WTC11 (cell line): Measurements from ENCODE around the gene SMIM13. TPM values are rescaled to one million over a fixed set of nuclear protein-coding genes. Genes with fewer than 3 reads are reported as not detected.
"Not testable (repeated sequence)": the region's sequence is repeated elsewhere in the genome, so short reads cannot be mapped to it uniquely, and the experiment has no call there.

Source experiments
- ATAC-seq: fragments of 200-7000 bp; cut with Tn5 transposase; 2 replicates; pipeline ENCODE4 v1.10.0; 2021; ENCODE audit warnings: mild to moderate bottlenecking, moderate library complexity
- CTCF ChIA-PET: fragments of 300-600 bp; sonication (Branson Sonifier 250); formaldehyde crosslinking; loops from one replicate; lab custom pipeline; 2021; ENCODE audit warnings: antibody characterized with exemption; lab: Charles Lee
- POLR2A ChIA-PET: fragments of 350-600 bp; sonication (Branson Sonifier 250); formaldehyde crosslinking; loops from one replicate; lab custom pipeline; 2021; ENCODE audit warnings: antibody characterized with exemption; lab: Charles Lee
- DNase-seq: peaks from one replicate; pipeline ENCODE4 v3.0.0; 2021; ENCODE audit warnings: low spot score
- H3K27ac Mint-ChIP-seq: 2 replicates; pipeline ENCODE4 v1.8.0; 2021; ENCODE audit warnings: mixed read lengths
- H3K27me3 Mint-ChIP-seq: 2 replicates; pipeline ENCODE4 v1.8.0; 2021; ENCODE audit warnings: low read depth, mild to moderate bottlenecking, moderate library complexity, mixed read lengths
- H3K36me3 Mint-ChIP-seq: 2 replicates; pipeline ENCODE4 v1.8.0; 2021; ENCODE audit warnings: mixed read lengths
- H3K4me1 Mint-ChIP-seq: 2 replicates; pipeline ENCODE4 v1.8.0; 2022; ENCODE audit warnings: mixed read lengths
- H3K4me3 Mint-ChIP-seq: 2 replicates; pipeline ENCODE4 v1.8.0; 2021; ENCODE audit warnings: mild to moderate bottlenecking, moderate library complexity, mixed read lengths
- H3K9me3 Mint-ChIP-seq: 2 replicates; pipeline ENCODE4 v1.8.0; 2021; ENCODE audit warnings: mixed read lengths
- CBFB ChIP-seq: sonication (generic); formaldehyde crosslinking; IDR thresholded peaks from 2 replicates; pipeline ENCODE4 v1.8.1; 2022; ENCODE audit warnings: mild to moderate bottlenecking, low read depth, missing genetic modification reagents
- CREB1 ChIP-seq: sonication (generic); formaldehyde crosslinking; IDR thresholded peaks from 2 replicates; pipeline ENCODE4 v1.8.0; 2023; ENCODE audit warnings: mild to moderate bottlenecking, missing genetic modification reagents
- EMX1 ChIP-seq: fragments of 250-450 bp; sonication (Bioruptor Pico); IDR thresholded peaks from 2 replicates; pipeline ENCODE4 v1.8.0; 2021; ENCODE audit warnings: mild to moderate bottlenecking
- ESRRA ChIP-seq: sonication (generic); formaldehyde crosslinking; IDR thresholded peaks from 2 replicates; pipeline ENCODE4 v1.8.1; 2022; ENCODE audit warnings: mild to moderate bottlenecking, missing genetic modification reagents, borderline replicate concordance
- JAZF1 ChIP-seq: fragments of 250-450 bp; sonication (Bioruptor Pico); IDR thresholded peaks from 2 replicates; pipeline ENCODE4 v1.9.0; 2021; ENCODE audit warnings: moderate library complexity, mild to moderate bottlenecking, inconsistent platforms
- MXD4 ChIP-seq: fragments of 250-450 bp; sonication (Bioruptor Pico); IDR thresholded peaks from 2 replicates; pipeline ENCODE4 v1.8.0; 2021; ENCODE audit warnings: mild to moderate bottlenecking, moderate library complexity, borderline replicate concordance
- MYBL2 ChIP-seq: sonication (generic); formaldehyde crosslinking; IDR thresholded peaks from 2 replicates; pipeline ENCODE4 v1.8.1; 2023; ENCODE audit warnings: mild to moderate bottlenecking, moderate library complexity, missing genetic modification reagents
- NFE2L1 ChIP-seq: sonication (generic); formaldehyde crosslinking; IDR thresholded peaks from 2 replicates; pipeline ENCODE4 v1.8.1; 2023; ENCODE audit warnings: missing genetic modification reagents
- NR1H2 ChIP-seq: sonication (generic); formaldehyde crosslinking; IDR thresholded peaks from 2 replicates; pipeline ENCODE4 v1.9.0; 2021; ENCODE audit warnings: mild to moderate bottlenecking, moderate library complexity, missing genetic modification reagents
- OVOL2 ChIP-seq: fragments of 250-450 bp; sonication (Bioruptor Pico); IDR thresholded peaks from 2 replicates; pipeline ENCODE4 v1.9.0; 2021; ENCODE audit warnings: mild to moderate bottlenecking, borderline replicate concordance
- RORB ChIP-seq: fragments of 250-450 bp; sonication (Bioruptor Pico); IDR thresholded peaks from 2 replicates; pipeline ENCODE4 v1.9.0; 2021; ENCODE audit warnings: mild to moderate bottlenecking
- SMAD3 ChIP-seq: sonication (generic); formaldehyde crosslinking; IDR thresholded peaks from 2 replicates; pipeline ENCODE4 v1.8.0; 2022; ENCODE audit warnings: missing genetic modification reagents, mild to moderate bottlenecking, borderline replicate concordance
- ZBTB21 ChIP-seq: sonication (generic); formaldehyde crosslinking; IDR thresholded peaks from 2 replicates; pipeline ENCODE4 v1.8.1; 2023; ENCODE audit warnings: mild to moderate bottlenecking, missing genetic modification reagents, borderline replicate concordance
- ZNF232 ChIP-seq: sonication (generic); formaldehyde crosslinking; IDR thresholded peaks from 2 replicates; pipeline ENCODE4 v1.8.0; 2022; ENCODE audit warnings: mild to moderate bottlenecking, missing genetic modification reagents
- ZNF671 ChIP-seq: fragments of 250-450 bp; sonication (Bioruptor Pico); IDR thresholded peaks from 2 replicates; pipeline ENCODE4 v1.8.0; 2021; ENCODE audit warnings: mild to moderate bottlenecking
- total RNA-seq: library from RNA; stranded (reverse); gene quantifications from 3 replicates; pipeline ENCODE4 v1.2.3, GENCODE V29; 2021
- TF ChIP-seq, protein P1 (sequence below): sonication (generic); formaldehyde crosslinking; IDR thresholded peaks from 2 replicates; pipeline ENCODE4 v1.8.1; 2023; ENCODE audit warnings: mild to moderate bottlenecking, missing genetic modification reagents, borderline replicate concordance
- TF ChIP-seq, protein P2 (sequence below): sonication (generic); formaldehyde crosslinking; IDR thresholded peaks from 2 replicates; pipeline ENCODE4 v1.8.1; 2023; ENCODE audit warnings: mild to moderate bottlenecking, missing genetic modification reagents
- TF ChIP-seq, protein P3 (sequence below): fragments of 250-450 bp; sonication (Bioruptor Pico); IDR thresholded peaks from 2 replicates; pipeline ENCODE4 v2.1.2; 2022; ENCODE audit warnings: mild to moderate bottlenecking, moderate library complexity

Gene SMIM13
- total RNA-seq, 1 experiment from 2014 or later, result 9.7 TPM

DNA sequence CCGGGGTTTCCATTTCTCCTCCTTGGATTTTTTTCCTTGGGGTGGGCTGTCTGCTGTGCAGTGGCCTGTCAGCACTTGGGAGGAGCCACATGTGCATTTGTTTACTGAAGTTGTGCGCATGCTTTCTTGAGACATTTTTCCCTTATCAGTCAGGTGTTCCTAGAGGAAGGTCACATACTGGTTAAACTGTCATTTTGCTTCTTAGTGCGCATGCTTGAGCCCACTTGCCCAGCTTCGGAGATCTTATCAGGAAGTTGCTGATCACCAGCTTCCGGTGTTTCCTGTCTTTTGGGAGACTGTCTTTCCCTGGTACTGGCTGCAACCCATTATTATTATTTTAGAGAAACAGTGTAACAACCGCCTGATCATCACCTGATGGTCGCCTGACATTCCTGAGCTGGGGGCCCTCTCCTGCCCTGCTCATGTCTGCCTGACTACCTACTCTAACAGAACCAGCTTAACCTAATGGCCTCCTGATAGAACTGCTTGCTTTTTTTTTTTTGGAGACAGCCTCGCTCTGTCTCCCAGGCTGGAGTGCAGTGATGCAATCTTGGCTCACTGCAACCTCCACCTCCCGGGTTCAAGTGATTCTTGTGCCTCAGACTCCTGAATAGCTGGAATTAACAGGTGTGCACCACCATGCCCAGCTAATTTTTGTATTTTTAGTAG lies 18.3 kb downstream of the SMIM13 start (continued):
- TF ChIP-seq, protein P1, sequence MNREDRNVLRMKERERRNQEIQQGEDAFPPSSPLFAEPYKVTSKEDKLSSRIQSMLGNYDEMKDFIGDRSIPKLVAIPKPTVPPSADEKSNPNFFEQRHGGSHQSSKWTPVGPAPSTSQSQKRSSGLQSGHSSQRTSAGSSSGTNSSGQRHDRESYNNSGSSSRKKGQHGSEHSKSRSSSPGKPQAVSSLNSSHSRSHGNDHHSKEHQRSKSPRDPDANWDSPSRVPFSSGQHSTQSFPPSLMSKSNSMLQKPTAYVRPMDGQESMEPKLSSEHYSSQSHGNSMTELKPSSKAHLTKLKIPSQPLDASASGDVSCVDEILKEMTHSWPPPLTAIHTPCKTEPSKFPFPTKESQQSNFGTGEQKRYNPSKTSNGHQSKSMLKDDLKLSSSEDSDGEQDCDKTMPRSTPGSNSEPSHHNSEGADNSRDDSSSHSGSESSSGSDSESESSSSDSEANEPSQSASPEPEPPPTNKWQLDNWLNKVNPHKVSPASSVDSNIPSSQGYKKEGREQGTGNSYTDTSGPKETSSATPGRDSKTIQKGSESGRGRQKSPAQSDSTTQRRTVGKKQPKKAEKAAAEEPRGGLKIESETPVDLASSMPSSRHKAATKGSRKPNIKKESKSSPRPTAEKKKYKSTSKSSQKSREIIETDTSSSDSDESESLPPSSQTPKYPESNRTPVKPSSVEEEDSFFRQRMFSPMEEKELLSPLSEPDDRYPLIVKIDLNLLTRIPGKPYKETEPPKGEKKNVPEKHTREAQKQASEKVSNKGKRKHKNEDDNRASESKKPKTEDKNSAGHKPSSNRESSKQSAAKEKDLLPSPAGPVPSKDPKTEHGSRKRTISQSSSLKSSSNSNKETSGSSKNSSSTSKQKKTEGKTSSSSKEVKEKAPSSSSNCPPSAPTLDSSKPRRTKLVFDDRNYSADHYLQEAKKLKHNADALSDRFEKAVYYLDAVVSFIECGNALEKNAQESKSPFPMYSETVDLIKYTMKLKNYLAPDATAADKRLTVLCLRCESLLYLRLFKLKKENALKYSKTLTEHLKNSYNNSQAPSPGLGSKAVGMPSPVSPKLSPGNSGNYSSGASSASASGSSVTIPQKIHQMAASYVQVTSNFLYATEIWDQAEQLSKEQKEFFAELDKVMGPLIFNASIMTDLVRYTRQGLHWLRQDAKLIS (CRISPR knock-in tag), result no peak
- TF ChIP-seq, protein P2, sequence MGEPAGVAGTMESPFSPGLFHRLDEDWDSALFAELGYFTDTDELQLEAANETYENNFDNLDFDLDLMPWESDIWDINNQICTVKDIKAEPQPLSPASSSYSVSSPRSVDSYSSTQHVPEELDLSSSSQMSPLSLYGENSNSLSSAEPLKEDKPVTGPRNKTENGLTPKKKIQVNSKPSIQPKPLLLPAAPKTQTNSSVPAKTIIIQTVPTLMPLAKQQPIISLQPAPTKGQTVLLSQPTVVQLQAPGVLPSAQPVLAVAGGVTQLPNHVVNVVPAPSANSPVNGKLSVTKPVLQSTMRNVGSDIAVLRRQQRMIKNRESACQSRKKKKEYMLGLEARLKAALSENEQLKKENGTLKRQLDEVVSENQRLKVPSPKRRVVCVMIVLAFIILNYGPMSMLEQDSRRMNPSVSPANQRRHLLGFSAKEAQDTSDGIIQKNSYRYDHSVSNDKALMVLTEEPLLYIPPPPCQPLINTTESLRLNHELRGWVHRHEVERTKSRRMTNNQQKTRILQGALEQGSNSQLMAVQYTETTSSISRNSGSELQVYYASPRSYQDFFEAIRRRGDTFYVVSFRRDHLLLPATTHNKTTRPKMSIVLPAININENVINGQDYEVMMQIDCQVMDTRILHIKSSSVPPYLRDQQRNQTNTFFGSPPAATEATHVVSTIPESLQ (CRISPR knock-in tag), result no peak
- TF ChIP-seq CREB1 (CRISPR knock-in tag), result no peak
- TF ChIP-seq SMAD3 (CRISPR knock-in tag), result no peak
- no peak for TF ChIP-seq NFE2L1 (CRISPR knock-in tag)
- no peak for TF ChIP-seq JAZF1
- TF ChIP-seq OVOL2 (CRISPR knock-in tag), result no peak
- TF ChIP-seq MYBL2 (CRISPR knock-in tag), result no peak
- no peak for TF ChIP-seq ZNF671 (CRISPR knock-in tag)
- no peak for TF ChIP-seq MXD4 (CRISPR knock-in tag)
- no peak for TF ChIP-seq CBFB (CRISPR knock-in tag)

DNA sequence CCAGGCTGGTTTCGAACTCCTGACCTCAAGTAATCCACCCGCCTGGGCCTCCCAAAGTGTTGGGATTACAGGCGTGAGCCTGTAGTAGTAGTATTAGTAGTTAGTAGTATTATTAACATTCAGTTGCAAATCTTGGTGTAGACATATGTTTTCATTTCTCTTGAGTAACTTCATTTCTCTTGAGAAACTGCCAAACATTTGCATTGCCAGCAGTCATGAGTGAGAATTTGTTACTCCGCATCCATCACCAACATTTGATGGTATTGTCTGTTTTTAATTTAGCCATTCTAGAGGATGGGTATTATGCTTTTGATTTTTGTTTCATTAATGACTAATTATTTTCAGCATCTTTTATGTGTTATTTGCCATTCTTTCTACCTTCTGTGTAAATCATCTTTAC lies 19.4 kb downstream of the SMIM13 start:
- ATAC-seq (no peak), DNase-seq (no peak)
- H3K4me1 Mint-ChIP-seq, result peaks cover 24% of the 10 kb centered on the region
- no peak overlapping the region for H3K4me3 Mint-ChIP-seq
- no peaks in the 10 kb centered on the region for H3K27me3 Mint-ChIP-seq
- TF ChIP-seq EMX1 (no peak), ESRRA (CRISPR knock-in tag) (no peak), MYBL2 (CRISPR knock-in tag) (no peak), RORB (CRISPR knock-in tag) (no peak), ZNF232 (CRISPR knock-in tag) (no peak), ZBTB21 (no peak), NR1H2 (CRISPR knock-in tag) (no peak)
- TF ChIP-seq, protein P3, sequence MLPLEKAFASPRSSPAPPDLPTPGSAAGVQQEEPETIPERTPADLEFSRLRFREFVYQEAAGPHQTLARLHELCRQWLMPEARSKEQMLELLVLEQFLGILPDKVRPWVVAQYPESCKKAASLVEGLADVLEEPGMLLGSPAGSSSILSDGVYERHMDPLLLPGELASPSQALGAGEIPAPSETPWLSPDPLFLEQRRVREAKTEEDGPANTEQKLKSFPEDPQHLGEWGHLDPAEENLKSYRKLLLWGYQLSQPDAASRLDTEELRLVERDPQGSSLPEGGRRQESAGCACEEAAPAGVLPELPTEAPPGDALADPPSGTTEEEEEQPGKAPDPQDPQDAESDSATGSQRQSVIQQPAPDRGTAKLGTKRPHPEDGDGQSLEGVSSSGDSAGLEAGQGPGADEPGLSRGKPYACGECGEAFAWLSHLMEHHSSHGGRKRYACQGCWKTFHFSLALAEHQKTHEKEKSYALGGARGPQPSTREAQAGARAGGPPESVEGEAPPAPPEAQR (CRISPR knock-in tag), result no peak
- TF ChIP-seq, all 79 proteins: peak for 0
- Mint-ChIP-seq H3K9me3 (no peaks in the 10 kb centered on the region), H3K36me3 (no peaks in the 10 kb centered on the region), H3K27ac (no peak overlapping the region)
- POLR2A ChIA-PET, result no interaction called here
- CTCF ChIA-PET, result no interaction called here

DNA sequence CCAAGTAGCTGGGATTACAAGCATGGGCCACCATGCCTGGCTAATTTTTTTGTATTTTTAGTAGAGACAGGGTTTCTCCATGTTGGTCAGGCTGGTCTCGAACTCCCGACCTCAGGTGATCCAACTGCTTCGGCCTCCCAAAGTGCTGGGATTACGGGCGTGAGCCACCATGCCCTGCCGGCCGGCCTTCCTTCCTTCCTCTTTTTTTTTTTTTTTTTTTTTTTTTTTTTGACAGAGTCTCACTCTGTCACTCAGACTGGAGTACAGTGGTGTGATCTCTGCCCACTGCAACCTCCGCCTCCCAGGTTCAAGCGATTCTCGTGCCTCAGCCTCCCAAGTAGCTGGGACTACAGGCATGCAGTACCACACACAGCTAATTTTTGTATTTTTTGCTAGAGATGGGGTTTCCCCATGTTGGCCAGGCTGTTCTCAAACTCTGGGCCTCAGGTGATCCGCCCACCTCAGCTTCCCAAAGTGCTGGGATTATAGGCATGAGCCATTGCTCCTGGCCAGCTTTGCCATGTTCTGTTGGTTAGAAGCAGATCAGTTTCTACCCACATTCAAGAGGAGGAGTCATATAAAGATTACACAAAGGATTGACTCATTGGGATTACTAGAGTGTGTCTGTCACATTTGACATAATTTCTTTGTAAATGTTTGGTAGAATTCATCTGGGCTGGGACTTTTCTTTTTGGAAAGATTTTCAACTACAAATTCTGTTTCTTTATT lies 22.3 kb downstream of the SMIM13 start:
- CTCF ChIA-PET, result not testable (repeated sequence)

More for the DNA sequence above, 22.3 kb downstream of the SMIM13 start:
- DNase-seq, POLR2A ChIA-PET, H3K27me3 Mint-ChIP-seq, ATAC-seq, H3K36me3 Mint-ChIP-seq, H3K4me3 Mint-ChIP-seq, H3K9me3 Mint-ChIP-seq, H3K27ac Mint-ChIP-seq: not testable (repeated sequence)
- H3K4me1 Mint-ChIP-seq, result peaks cover 12% of the 10 kb centered on the region
